Mesenchymal stem cell (in vitro differentiated cells and primary cell): ENCODE data around the gene ALG2.

Experiments
- DNase-seq: peaks from one replicate; pipeline ENCODE4 v3.0.0-alpha.2; 2013
- H2AFZ ChIP-seq: one replicate; pipeline ENCODE4 v1.6.1; 2013; ENCODE audit warnings: low read depth, mild to moderate bottlenecking, control low read depth, inconsistent platforms, low read length, moderate library complexity
- H2AK5ac ChIP-seq: 2 replicates; pipeline ENCODE4 v1.6.1; 2013; ENCODE audit warnings: low read length, moderate library complexity, mild to moderate bottlenecking, inconsistent platforms; ENCODE audit not compliant: severe bottlenecking
- H2BK120ac ChIP-seq: one replicate; pipeline ENCODE4 v1.6.1; 2013; ENCODE audit warnings: low read depth, mild to moderate bottlenecking, inconsistent platforms, low read length, moderate library complexity
- H2BK12ac ChIP-seq, 2 experiments: one replicate each; pipeline ENCODE4 v1.6.1; 2013; ENCODE audit warnings: inconsistent platforms in 2 of 2, low read length in 2 of 2, mild to moderate bottlenecking in 2 of 2, moderate library complexity in 2 of 2, control low read depth in 1 of 2
- H2BK15ac ChIP-seq: one replicate; pipeline ENCODE4 v1.6.1; 2013; ENCODE audit warnings: mild to moderate bottlenecking, low read depth, inconsistent platforms; ENCODE audit not compliant: poor library complexity, severe bottlenecking
- H2BK5ac ChIP-seq: 2 replicates; pipeline ENCODE4 v1.6.1; 2013; ENCODE audit warnings: low read depth, mild to moderate bottlenecking, low read length, control low read depth, inconsistent platforms; ENCODE audit not compliant: poor library complexity, severe bottlenecking
- H3K14ac ChIP-seq, 2 experiments: one replicate each; pipeline ENCODE4 v1.6.1; 2013; ENCODE audit warnings: inconsistent platforms in 2 of 2, low read length in 2 of 2, control low read depth in 1 of 2, mild to moderate bottlenecking in 1 of 2, moderate library complexity in 1 of 2
- H3K18ac ChIP-seq, 2 experiments: one replicate each; pipeline ENCODE4 v1.6.1; 2013; ENCODE audit warnings: inconsistent platforms in 2 of 2, low read length in 2 of 2, control low read depth in 1 of 2, low read depth in 1 of 2, mild to moderate bottlenecking in 1 of 2
- H3K23ac ChIP-seq, 2 experiments: one replicate each; pipeline ENCODE4 v1.6.1; 2013; ENCODE audit warnings: inconsistent platforms in 2 of 2, low read length in 2 of 2, mild to moderate bottlenecking in 2 of 2, moderate library complexity in 2 of 2, control low read depth in 1 of 2
- H3K27ac ChIP-seq: 2 replicates; pipeline ENCODE4 v1.5.1; 2013; ENCODE audit warnings: mild to moderate bottlenecking, moderate library complexity, low read length, control low read depth, inconsistent platforms; ENCODE audit not compliant: poor library complexity, severe bottlenecking
- H3K27me3 ChIP-seq, 2 experiments: 2 replicates each; pipeline versions ENCODE4 v1.6.1 to v1.7.0; 2013; ENCODE audit warnings: low read length in 2 of 2, mild to moderate bottlenecking in 2 of 2, moderate library complexity in 2 of 2, control low read depth in 1 of 2, inconsistent platforms in 1 of 2; ENCODE audit not compliant: control insufficient read depth in 1 of 2, insufficient read depth in 1 of 2
- H3K36me3 ChIP-seq, 2 experiments: 2 replicates each; pipeline versions ENCODE4 v1.6.1 to v1.7.0; 2013; ENCODE audit warnings: low read length in 2 of 2, control low read depth in 1 of 2, inconsistent platforms in 1 of 2, low read depth in 1 of 2, mild to moderate bottlenecking in 1 of 2; ENCODE audit not compliant: insufficient read depth in 2 of 2, control insufficient read depth in 1 of 2
- H3K4ac ChIP-seq, 2 experiments: one replicate each; pipeline ENCODE4 v1.6.1; 2013; ENCODE audit warnings: inconsistent platforms in 2 of 2, low read length in 2 of 2, mild to moderate bottlenecking in 2 of 2, moderate library complexity in 2 of 2, control low read depth in 1 of 2, low read depth in 1 of 2
- H3K4me1 ChIP-seq: 2 replicates; pipeline ENCODE4 v1.6.1; 2013; ENCODE audit warnings: low read depth, low read length, control low read depth; ENCODE audit not compliant: control insufficient read depth, insufficient read depth
- H3K4me2 ChIP-seq: 2 replicates; pipeline ENCODE4 v1.6.1; 2013; ENCODE audit warnings: low read length, mild to moderate bottlenecking, inconsistent platforms; ENCODE audit not compliant: poor library complexity, severe bottlenecking
- H3K4me3 ChIP-seq, 2 experiments: 2 replicates each; pipeline versions ENCODE4 v1.5.1 to v1.7.0; 2013; ENCODE audit warnings: low read length in 2 of 2, mild to moderate bottlenecking in 2 of 2, control low read depth in 1 of 2, low read depth in 1 of 2; ENCODE audit not compliant: insufficient read depth in 1 of 2
- H3K79me1 ChIP-seq: replicated peaks from 2 replicates; pipeline ENCODE4 v1.6.1; 2013; ENCODE audit warnings: mild to moderate bottlenecking, control low read depth, low read length, inconsistent platforms; ENCODE audit not compliant: poor library complexity, severe bottlenecking
- H3K9ac ChIP-seq: 2 replicates; pipeline ENCODE4 v1.7.0; 2013; ENCODE audit warnings: mild to moderate bottlenecking, low read length, moderate library complexity
- H3K9me3 ChIP-seq: 2 replicates; pipeline ENCODE4 v1.7.0; 2013; ENCODE audit warnings: mild to moderate bottlenecking, low read length; ENCODE audit not compliant: control insufficient read depth
- H4K8ac ChIP-seq: one replicate; pipeline ENCODE4 v1.6.1; 2013; ENCODE audit warnings: inconsistent platforms, mild to moderate bottlenecking, low read length, moderate library complexity
- H4K91ac ChIP-seq: one replicate; pipeline ENCODE4 v1.6.1; 2013; ENCODE audit warnings: mild to moderate bottlenecking, low read length, inconsistent platforms
- WGBS: methylation state at CpG from one replicate; pipeline ENCODE4 v1.1.7; 2013; ENCODE audit warnings: mixed read lengths; 5-methylcytosine and 5-hydroxymethylcytosine counted together

ALG2 gene

DNA sequence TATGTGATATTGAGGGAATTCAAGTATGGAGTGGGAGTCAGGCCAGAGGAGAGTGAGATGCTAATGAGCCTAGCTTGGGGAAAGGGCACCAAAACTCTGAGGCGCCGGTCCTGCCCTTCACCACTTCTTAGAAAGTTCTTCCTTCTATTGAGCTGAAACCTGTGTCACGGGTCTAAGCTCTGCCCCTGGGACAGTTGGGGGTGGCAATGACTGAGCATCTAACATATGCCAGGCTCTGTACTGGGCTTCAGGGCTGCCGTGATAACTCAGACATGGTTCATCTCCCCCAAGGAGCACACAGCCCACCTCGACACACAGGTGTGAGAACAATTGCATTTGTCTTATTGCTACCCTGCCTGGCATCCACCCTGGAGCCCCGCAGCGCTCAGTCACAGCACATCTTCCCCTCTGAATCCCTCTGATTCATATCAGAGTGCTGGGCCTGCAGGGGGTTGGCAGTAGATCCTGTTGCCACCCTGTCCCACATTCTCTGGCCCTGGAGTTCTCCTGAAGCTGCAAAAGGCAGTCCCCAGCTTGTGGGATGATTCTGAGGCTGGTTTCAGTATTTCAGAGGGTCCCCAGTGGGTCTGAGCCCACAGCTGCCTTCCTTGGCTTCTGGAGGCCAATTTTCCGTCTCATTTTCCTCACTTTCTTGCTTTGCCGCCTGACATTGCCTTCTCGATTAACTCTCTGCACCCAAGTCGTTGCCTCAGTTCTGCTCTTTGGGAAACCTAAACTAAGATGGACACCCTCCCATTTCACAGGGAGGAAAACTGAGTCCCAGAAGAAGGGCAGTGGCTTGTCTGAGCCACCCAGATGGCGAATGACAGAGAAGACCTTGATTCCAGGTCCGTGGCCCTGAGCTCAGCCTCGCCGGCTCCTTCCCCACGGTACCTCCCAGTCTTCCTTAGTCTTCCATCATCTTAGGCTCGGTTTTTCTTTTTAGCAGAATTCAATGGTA is 42.5 kb downstream of the ALG2 start:
- Histone ChIP-seq H2BK120ac (no peak overlapping the region), H2AK5ac (no peak overlapping the region), H3K4me1 (peaks cover 9% of the 10 kb centered on the region), H3K79me1 (no peaks in the 10 kb centered on the region), H3K4ac (no peak overlapping the region), H3K36me3 (no peaks in the 10 kb centered on the region), H4K91ac (no peak overlapping the region), H2BK5ac (no peak overlapping the region), H2BK15ac (no peak overlapping the region), H3K14ac (no peak overlapping the region), H3K27ac (no peak overlapping the region), H4K8ac (no peak overlapping the region), H3K4me2 (no peak overlapping the region), H3K27me3 (peaks cover 0 to 16% of the 10 kb centered on the region in 2 experiments), H2AFZ (no peak overlapping the region), H3K9me3 (no peaks in the 10 kb centered on the region), H3K18ac (no peak overlapping the region), H3K23ac (no peak overlapping the region), H3K4me3 (no peak overlapping the region), H2BK12ac (no peak overlapping the region), H3K9ac (no peak overlapping the region)
- 95% methylated on average over 14 of the region's 17 CpGs for WGBS
- no peak for DNase-seq

DNA sequence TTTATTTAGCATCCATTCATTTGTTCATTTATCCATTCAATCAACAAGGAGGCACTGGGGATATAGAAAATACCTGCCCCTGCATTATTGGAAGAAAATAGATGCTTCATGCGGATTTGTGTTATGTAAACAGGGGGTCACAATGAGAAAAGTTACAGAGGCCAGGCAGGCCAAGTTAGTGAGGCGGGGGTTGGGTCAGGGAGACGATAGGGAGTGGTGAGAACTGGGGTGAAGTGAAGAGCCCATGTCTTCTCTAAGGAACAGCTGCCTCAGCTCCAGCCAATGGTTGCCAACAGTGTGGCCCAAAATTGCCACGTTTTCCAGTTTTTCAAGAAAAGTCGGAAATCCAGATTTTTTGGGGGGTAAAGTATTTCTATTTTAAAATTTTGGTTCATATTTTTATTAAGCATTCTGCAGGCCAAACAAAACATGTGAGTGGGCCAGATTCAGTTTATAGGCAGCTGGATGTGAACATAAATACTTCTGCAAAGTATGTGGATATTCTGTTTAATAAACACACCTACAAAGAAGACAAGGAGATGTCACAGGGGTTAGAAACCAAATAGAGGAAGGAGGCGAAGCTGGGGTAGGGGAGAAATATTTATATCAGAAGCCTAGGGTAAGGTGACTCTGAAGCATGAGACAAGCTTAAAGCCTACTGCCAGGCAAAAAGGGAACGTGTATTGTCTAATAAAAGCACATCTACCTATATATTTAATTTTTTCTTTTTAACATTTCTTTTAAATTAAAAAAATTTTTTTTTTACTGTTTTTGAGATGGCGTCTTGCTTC is 44.0 kb downstream of the ALG2 start:
- 85% methylated on average over 7 of the region's 8 CpGs for WGBS
- Histone ChIP-seq H3K4me1 (peaks cover 7% of the 10 kb centered on the region), H4K8ac (no peak overlapping the region), H3K18ac (no peak overlapping the region), H3K27ac (no peak overlapping the region), H3K79me1 (no peaks in the 10 kb centered on the region), H3K14ac (no peak overlapping the region), H3K9ac (no peak overlapping the region), H2AFZ (no peak overlapping the region), H3K9me3 (no peaks in the 10 kb centered on the region), H3K23ac (no peak overlapping the region), H3K36me3 (no peaks in the 10 kb centered on the region), H2BK15ac (no peak overlapping the region), H3K4me3 (no peak overlapping the region), H4K91ac (no peak overlapping the region), H2BK5ac (no peak overlapping the region), H3K4ac (no peak overlapping the region), H2BK12ac (no peak overlapping the region), H3K27me3 (peaks cover 0 to 27% of the 10 kb centered on the region in 2 experiments), H2BK120ac (no peak overlapping the region), H2AK5ac (peak overlapping the region; percentile 72), H3K4me2 (no peak overlapping the region)
- DNase-seq: no peak

DNA sequence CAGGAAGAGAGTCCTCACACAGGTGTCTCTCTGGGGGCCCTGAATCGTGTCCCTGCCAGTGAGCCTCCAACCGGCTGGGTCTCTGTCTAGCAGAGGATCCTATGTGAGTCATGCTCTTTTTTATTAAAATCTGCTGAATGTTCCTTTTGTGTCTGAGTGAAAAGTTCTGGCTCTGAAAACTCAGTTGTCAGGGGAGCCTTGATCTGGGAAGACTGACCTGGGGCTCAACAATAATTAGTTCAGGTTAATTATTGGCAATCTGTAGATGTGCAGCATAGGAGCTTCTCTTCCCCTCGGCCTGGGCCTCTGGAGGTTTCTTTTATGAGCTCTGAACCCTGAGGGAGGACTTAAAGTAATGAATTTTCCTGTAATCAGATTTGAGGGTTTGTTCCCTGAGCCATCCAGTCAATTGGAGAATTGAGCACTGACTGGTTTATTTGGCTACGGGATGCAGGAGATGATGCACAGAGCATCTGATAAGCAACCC is 45.2 kb downstream of the ALG2 start:
- no peak overlapping the region for H2BK12ac ChIP-seq
- 30% methylated on average over 4 of the region's 4 CpGs for WGBS
- peaks cover 15% of the 10 kb centered on the region for H3K4me1 ChIP-seq
- H2BK15ac ChIP-seq: no peak overlapping the region
- peak overlapping the region; percentile 2 for H3K9ac ChIP-seq
- peak overlapping the region; percentile 32 for H2BK5ac ChIP-seq
- H3K27me3 ChIP-seq: peaks cover 0 to 39% of the 10 kb centered on the region in 2 experiments
- no peak overlapping the region for H2AFZ ChIP-seq
- H3K4ac ChIP-seq: no peak overlapping the region
- peak overlapping the region; percentile 48 for H3K4me2 ChIP-seq
- no peak overlapping the region for H4K91ac ChIP-seq
- no peak overlapping the region for H2BK120ac ChIP-seq
- H4K8ac ChIP-seq: no peak overlapping the region
- H3K14ac ChIP-seq: no peak overlapping the region
- H3K27ac ChIP-seq: peak overlapping the region; percentile 59
- H3K79me1 ChIP-seq: no peaks in the 10 kb centered on the region
- H2AK5ac ChIP-seq: no peak overlapping the region
- H3K4me3 ChIP-seq: no peak overlapping the region
- no peak overlapping the region for H3K23ac ChIP-seq
- no peak overlapping the region for H3K18ac ChIP-seq
- no peaks in the 10 kb centered on the region for H3K9me3 ChIP-seq
- DNase-seq: no peak
- no peaks in the 10 kb centered on the region for H3K36me3 ChIP-seq
